ENCODE results near the gene DSC1. TPM values are rescaled to one million over a fixed set of nuclear protein-coding genes. Genes with fewer than 3 reads are reported as not detected.

The DSC1 gene
- total and polyA plus RNA-seq, 2 of the 13 experiments (the other 11 are each of a cell fraction or from before 2014, with no cell fraction given), result not detected

DNA sequence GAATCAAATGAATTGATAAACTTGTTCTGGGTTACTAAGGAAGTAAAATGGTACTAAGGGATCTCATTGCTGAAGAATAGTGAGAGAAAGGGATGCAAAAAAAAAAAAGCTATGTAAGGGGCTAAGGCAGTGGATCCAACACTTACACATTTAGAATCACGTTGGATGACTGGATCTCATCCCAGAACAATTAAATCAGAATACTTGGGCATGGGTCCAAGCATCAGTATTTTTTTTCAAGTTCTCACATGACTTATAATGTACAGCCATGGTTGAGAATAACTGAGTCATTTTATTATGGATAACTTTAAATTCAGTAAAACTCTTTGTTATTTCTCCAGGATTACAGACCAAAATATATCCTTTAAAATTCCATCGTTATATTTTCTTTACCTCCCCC, 8.5 kb downstream of the DSC1 start:
- BruUV-seq (replicated peaks), result no TSS peak
- H3K9ac ChIP-seq (ENCODE audit: insufficient read depth, low read depth, low read length), result no peak overlapping the region
- no peak overlapping the region for H3K4me2 ChIP-seq (ENCODE audit: low read depth, low read length)
- ATAC-seq, result no peak
- in situ Hi-C loops (cut with HindIII; ENCODE audit: extremely low pct_ligation_motif_present, low pct_unique_long_range_greater_than_20kb) (no loop called here), intact Hi-C loops (cut with micrococcal nuclease; ENCODE audit: unreplicated experiment) (no loop called here)
- no peak overlapping the region for H2AFZ ChIP-seq (ENCODE audit: low read length)
- H3K79me2 ChIP-seq (ENCODE audit: insufficient read depth, low read length), result no peaks in the 10 kb centered on the region
- CTCF ChIA-PET (ENCODE audit: low intra/inter-chr PET ratio, low total read pairs), result no interaction called here
- no peak for FAIRE-seq
- H3K27ac ChIP-seq (ENCODE audit: extremely low read length, insufficient read depth, low read length), result no peak overlapping the region
- no peaks in the 10 kb centered on the region for H3K9me3 ChIP-seq (ENCODE audit: low read length)
- no peaks in the 10 kb centered on the region for H3K27me3 ChIP-seq (ENCODE audit: control insufficient read depth in 1 of 2, insufficient read depth in 2 of 2, low read length in 2 of 2)
- no peaks in the 10 kb centered on the region for H4K20me1 ChIP-seq (ENCODE audit: insufficient read depth, low read length)
- H3K36me3 ChIP-seq (replicated peaks in 1 of 2; ENCODE audit: control insufficient read depth in 1 of 2, insufficient read depth in 2 of 2, low read length in 2 of 2), result no peaks in the 10 kb centered on the region
- WGBS (ENCODE audit: low lambda C conversion rate), result 48% methylated on average over 2 of the region's 2 CpGs
- no peak for TF ChIP-seq MXI1 (IDR thresholded peaks at IDR 0.05; ENCODE audit: borderline replicate concordance, low read depth, low read length)
- TF ChIP-seq, protein P1, sequence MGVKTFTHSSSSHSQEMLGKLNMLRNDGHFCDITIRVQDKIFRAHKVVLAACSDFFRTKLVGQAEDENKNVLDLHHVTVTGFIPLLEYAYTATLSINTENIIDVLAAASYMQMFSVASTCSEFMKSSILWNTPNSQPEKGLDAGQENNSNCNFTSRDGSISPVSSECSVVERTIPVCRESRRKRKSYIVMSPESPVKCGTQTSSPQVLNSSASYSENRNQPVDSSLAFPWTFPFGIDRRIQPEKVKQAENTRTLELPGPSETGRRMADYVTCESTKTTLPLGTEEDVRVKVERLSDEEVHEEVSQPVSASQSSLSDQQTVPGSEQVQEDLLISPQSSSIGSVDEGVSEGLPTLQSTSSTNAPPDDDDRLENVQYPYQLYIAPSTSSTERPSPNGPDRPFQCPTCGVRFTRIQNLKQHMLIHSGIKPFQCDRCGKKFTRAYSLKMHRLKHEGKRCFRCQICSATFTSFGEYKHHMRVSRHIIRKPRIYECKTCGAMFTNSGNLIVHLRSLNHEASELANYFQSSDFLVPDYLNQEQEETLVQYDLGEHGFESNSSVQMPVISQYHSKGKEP (CRISPR knock-in tag; IDR thresholded peaks at IDR 0.05), result no peak
- TF ChIP-seq, protein P2, sequence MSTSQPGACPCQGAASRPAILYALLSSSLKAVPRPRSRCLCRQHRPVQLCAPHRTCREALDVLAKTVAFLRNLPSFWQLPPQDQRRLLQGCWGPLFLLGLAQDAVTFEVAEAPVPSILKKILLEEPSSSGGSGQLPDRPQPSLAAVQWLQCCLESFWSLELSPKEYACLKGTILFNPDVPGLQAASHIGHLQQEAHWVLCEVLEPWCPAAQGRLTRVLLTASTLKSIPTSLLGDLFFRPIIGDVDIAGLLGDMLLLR (CRISPR knock-in tag; IDR thresholded peaks at IDR 0.05), result no peak
- no peak for TF ChIP-seq MATR3 (CRISPR knock-in tag; IDR thresholded peaks at IDR 0.05)
- no peak for TF ChIP-seq HOXA5 (CRISPR knock-in tag; IDR thresholded peaks at IDR 0.05)
- no peak for TF ChIP-seq ZNF883 (CRISPR knock-in tag; IDR thresholded peaks at IDR 0.05; ENCODE audit: not compliant biosample characterization)
- TF ChIP-seq FLYWCH1 (CRISPR knock-in tag; IDR thresholded peaks at IDR 0.05), result no peak
- no peak for TF ChIP-seq CHD2 (IDR thresholded peaks at IDR 0.05; ENCODE audit: low read depth, low read length)
- TF ChIP-seq MYC (CRISPR knock-in tag; IDR thresholded peaks at IDR 0.05; ENCODE audit: borderline replicate concordance), result no peak
- TF ChIP-seq, protein P3, sequence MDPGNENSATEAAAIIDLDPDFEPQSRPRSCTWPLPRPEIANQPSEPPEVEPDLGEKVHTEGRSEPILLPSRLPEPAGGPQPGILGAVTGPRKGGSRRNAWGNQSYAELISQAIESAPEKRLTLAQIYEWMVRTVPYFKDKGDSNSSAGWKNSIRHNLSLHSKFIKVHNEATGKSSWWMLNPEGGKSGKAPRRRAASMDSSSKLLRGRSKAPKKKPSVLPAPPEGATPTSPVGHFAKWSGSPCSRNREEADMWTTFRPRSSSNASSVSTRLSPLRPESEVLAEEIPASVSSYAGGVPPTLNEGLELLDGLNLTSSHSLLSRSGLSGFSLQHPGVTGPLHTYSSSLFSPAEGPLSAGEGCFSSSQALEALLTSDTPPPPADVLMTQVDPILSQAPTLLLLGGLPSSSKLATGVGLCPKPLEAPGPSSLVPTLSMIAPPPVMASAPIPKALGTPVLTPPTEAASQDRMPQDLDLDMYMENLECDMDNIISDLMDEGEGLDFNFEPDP (CRISPR knock-in tag; conservative IDR thresholded peaks at IDR 0.05), result no peak
- no peak for TF ChIP-seq IRF2 (CRISPR knock-in tag; IDR thresholded peaks at IDR 0.05)
- TF ChIP-seq EEA1 (CRISPR knock-in tag; IDR thresholded peaks at IDR 0.05; ENCODE audit: borderline replicate concordance), result no peak
- TF ChIP-seq, protein P4, sequence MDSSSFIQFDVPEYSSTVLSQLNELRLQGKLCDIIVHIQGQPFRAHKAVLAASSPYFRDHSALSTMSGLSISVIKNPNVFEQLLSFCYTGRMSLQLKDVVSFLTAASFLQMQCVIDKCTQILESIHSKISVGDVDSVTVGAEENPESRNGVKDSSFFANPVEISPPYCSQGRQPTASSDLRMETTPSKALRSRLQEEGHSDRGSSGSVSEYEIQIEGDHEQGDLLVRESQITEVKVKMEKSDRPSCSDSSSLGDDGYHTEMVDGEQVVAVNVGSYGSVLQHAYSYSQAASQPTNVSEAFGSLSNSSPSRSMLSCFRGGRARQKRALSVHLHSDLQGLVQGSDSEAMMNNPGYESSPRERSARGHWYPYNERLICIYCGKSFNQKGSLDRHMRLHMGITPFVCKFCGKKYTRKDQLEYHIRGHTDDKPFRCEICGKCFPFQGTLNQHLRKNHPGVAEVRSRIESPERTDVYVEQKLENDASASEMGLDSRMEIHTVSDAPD (CRISPR knock-in tag; IDR thresholded peaks at IDR 0.05), result no peak
- TF ChIP-seq NFE2L1 (CRISPR knock-in tag; IDR thresholded peaks at IDR 0.05; ENCODE audit: borderline replicate concordance), result no peak
- no peak for TF ChIP-seq TCF7 (IDR thresholded peaks at IDR 0.05; ENCODE audit: low read depth)
- TF ChIP-seq, protein P5, sequence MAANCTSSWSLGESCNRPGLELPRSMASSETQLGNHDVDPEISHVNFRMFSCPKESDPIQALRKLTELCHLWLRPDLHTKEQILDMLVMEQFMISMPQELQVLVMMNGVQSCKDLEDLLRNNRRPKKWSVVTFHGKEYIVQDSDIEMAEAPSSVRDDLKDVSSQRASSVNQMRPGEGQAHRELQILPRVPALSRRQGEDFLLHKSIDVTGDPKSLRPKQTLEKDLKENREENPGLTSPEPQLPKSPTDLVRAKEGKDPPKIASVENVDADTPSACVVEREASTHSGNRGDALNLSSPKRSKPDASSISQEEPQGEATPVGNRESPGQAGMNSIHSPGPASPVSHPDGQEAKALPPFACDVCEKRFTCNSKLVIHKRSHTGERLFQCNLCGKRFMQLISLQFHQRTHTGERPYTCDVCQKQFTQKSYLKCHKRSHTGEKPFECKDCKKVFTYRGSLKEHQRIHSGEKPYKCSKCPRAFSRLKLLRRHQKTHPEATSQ (CRISPR knock-in tag; IDR thresholded peaks at IDR 0.05; ENCODE audit: borderline replicate concordance), result no peak
- no peak for DNase-seq (ENCODE audit: low spot score)
- no peaks in the 10 kb centered on the region for H3K4me1 ChIP-seq (ENCODE audit: insufficient read depth, low read length)
- H3K4me3 ChIP-seq (replicated peaks in 1 of 3; ENCODE audit: insufficient read depth in 1 of 3, low read depth in 2 of 3, low read length in 3 of 3), result no peak overlapping the region
- POLR2A ChIA-PET, result no interaction called here

Data from HepG2 (cell line).